K562 treated with DMSO at 1 percent for 4 hours (cell line): ENCODE data around the gene NCOA3. TPM values are rescaled to one million over a fixed set of nuclear protein-coding genes. Genes with fewer than 3 reads are reported as not detected.

Source experiments
- total RNA-seq: library from RNA; unstranded; fragments of 300-600 nt; gene quantifications from 2 replicates; pipeline ENCODE4 v1.2.3, GENCODE V29; 2022; ENCODE audit not compliant: insufficient read depth

Gene NCOA3
- 10.0 and 14.7 TPM in 2 replicates for total RNA-seq

GRCh38 chr20:47501482-47502270 lies at the start of gene NCOA3:
Gene NCOA3, plus strand, starts transcription at chr20:47501887. Its CDS starts 120,361 bp downstream, at chr20:47622248.

Other genes with a start within 250 kb of the NCOA3 start
- gene ZMYND8, start 145.2 kb upstream of the NCOA3 start, total RNA-seq = 14.9 and 24.1 TPM in 2 replicates